H9 (cell line): ENCODE results near the gene SP100. TPM values are rescaled to one million over a fixed set of nuclear protein-coding genes. Genes with fewer than 3 reads are reported as not detected.

Source experiments
- DNase-seq: peaks from one replicate; pipeline ENCODE4 v3.0.0-alpha.2; 2017
- H2AFZ ChIP-seq: one replicate; pipeline ENCODE4 v1.6.1; 2013; ENCODE audit warnings: mild to moderate bottlenecking, low read length, control low read depth, moderate library complexity
- H2AK5ac ChIP-seq: 2 replicates; pipeline ENCODE4 v1.6.1; 2013; ENCODE audit warnings: low read length, control low read depth, mixed read lengths; ENCODE audit not compliant: insufficient read length
- H2BK120ac ChIP-seq: one replicate; pipeline ENCODE4 v1.6.1; 2013; ENCODE audit warnings: low read depth, mild to moderate bottlenecking, low read length, control low read depth, inconsistent platforms; ENCODE audit not compliant: poor library complexity, severe bottlenecking
- H2BK12ac ChIP-seq: 2 replicates; pipeline ENCODE4 v1.6.1; 2013; ENCODE audit warnings: low read length, control low read depth, mixed read lengths, low read depth; ENCODE audit not compliant: insufficient read length
- H2BK15ac ChIP-seq: 2 replicates; pipeline ENCODE4 v1.6.1; 2013; ENCODE audit warnings: low read depth, low read length, control low read depth
- H2BK20ac ChIP-seq: one replicate; pipeline ENCODE4 v1.6.1; 2013; ENCODE audit warnings: low read depth, mild to moderate bottlenecking, low read length, control low read depth, inconsistent platforms; ENCODE audit not compliant: poor library complexity, severe bottlenecking
- H2BK5ac ChIP-seq: 2 replicates; pipeline ENCODE4 v1.6.1; 2013; ENCODE audit warnings: low read length, control low read depth, mixed read lengths; ENCODE audit not compliant: insufficient read length
- H3K14ac ChIP-seq: 2 replicates; pipeline ENCODE4 v1.6.1; 2013; ENCODE audit warnings: low read length, control low read depth; ENCODE audit not compliant: insufficient read depth
- H3K18ac ChIP-seq: 2 replicates; pipeline ENCODE4 v1.6.1; 2013; ENCODE audit warnings: low read depth, mild to moderate bottlenecking, mixed read lengths, low read length, control low read depth; ENCODE audit not compliant: insufficient read length
- H3K23ac ChIP-seq: 2 replicates; pipeline ENCODE4 v1.6.1; 2013; ENCODE audit warnings: low read length, control low read depth, mixed read lengths, low read depth; ENCODE audit not compliant: insufficient read length
- H3K23me2 ChIP-seq: 2 replicates; pipeline ENCODE4 v1.6.1; 2013; ENCODE audit warnings: low read depth, mild to moderate bottlenecking, mixed read lengths, low read length, control low read depth; ENCODE audit not compliant: insufficient read length, poor library complexity, severe bottlenecking
- H3K27ac ChIP-seq: 2 replicates; pipeline ENCODE4 v1.5.1; 2013; ENCODE audit warnings: low read length, control low read depth, mixed read lengths, low read depth; ENCODE audit not compliant: insufficient read length
- H3K27me3 ChIP-seq: 2 replicates; pipeline ENCODE4 v1.6.1; 2013; ENCODE audit warnings: low read length, control low read depth, inconsistent platforms; ENCODE audit not compliant: insufficient read depth
- H3K4ac ChIP-seq: 2 replicates; pipeline ENCODE4 v1.6.1; 2013; ENCODE audit warnings: low read depth, mild to moderate bottlenecking, control low read depth, inconsistent platforms, low read length, moderate library complexity
- H3K4me1 ChIP-seq: 2 replicates; pipeline ENCODE4 v1.6.1; 2013; ENCODE audit warnings: low read length, control low read depth, inconsistent platforms; ENCODE audit not compliant: insufficient read depth
- H3K4me2 ChIP-seq: 2 replicates; pipeline ENCODE4 v1.6.1; 2013; ENCODE audit warnings: low read length, control low read depth, mixed read lengths; ENCODE audit not compliant: insufficient read length, insufficient read depth
- H3K56ac ChIP-seq: 2 replicates; pipeline ENCODE4 v1.6.1; 2013; ENCODE audit warnings: low read depth, mild to moderate bottlenecking, mixed read lengths, low read length, control low read depth; ENCODE audit not compliant: insufficient read length
- H3K79me1 ChIP-seq: 2 replicates; pipeline ENCODE4 v1.6.1; 2013; ENCODE audit warnings: low read depth, mild to moderate bottlenecking, moderate library complexity, low read length, control low read depth, inconsistent platforms; ENCODE audit not compliant: insufficient read depth, poor library complexity, severe bottlenecking
- H3K79me2 ChIP-seq: 2 replicates; pipeline ENCODE4 v1.6.1; 2013; ENCODE audit warnings: low read length, control low read depth, inconsistent platforms; ENCODE audit not compliant: insufficient read depth
- H3K9ac ChIP-seq: 2 replicates; pipeline ENCODE4 v1.6.1; 2013; ENCODE audit warnings: low read length, control low read depth, mixed read lengths; ENCODE audit not compliant: insufficient read length; ENCODE audit errors: extremely low read depth
- H3K9me3 ChIP-seq: one replicate; pipeline ENCODE4 v1.6.1; 2013; ENCODE audit warnings: low read depth, low read length, inconsistent platforms; ENCODE audit not compliant: control insufficient read depth
- H3T11ph ChIP-seq: one replicate; pipeline ENCODE4 v1.6.1; 2013; ENCODE audit warnings: mild to moderate bottlenecking, low read length, control low read depth, inconsistent platforms
- H4K20me1 ChIP-seq: one replicate; pipeline ENCODE4 v1.6.1; 2013; ENCODE audit not compliant: control insufficient read depth, insufficient read length, insufficient read depth
- H4K5ac ChIP-seq: 2 replicates; pipeline ENCODE4 v1.6.1; 2013; ENCODE audit warnings: low read depth, mild to moderate bottlenecking, mixed read lengths, low read length, control low read depth; ENCODE audit not compliant: insufficient read length
- H4K8ac ChIP-seq: replicated peaks from 2 replicates; pipeline ENCODE4 v1.6.1; 2013; ENCODE audit warnings: low read length, control low read depth, mixed read lengths, low read depth; ENCODE audit not compliant: insufficient read length
- H4K91ac ChIP-seq: 2 replicates; pipeline ENCODE4 v1.6.1; 2013; ENCODE audit warnings: low read depth, mild to moderate bottlenecking, moderate library complexity, mixed read lengths, low read length, control low read depth; ENCODE audit not compliant: insufficient read length
- H3K27ac Mint-ChIP-seq, 3 experiments: 2 replicates in 2 of 3; 3 replicates in 1 of 3; pipeline ENCODE4 v1.8.0; 2020 to 2021; ENCODE audit warnings: mixed read lengths in 3 of 3, mild to moderate bottlenecking in 1 of 3, moderate library complexity in 1 of 3
- H3K27me3 Mint-ChIP-seq: 2 replicates; pipeline ENCODE4 v1.8.0; 2021; ENCODE audit warnings: low read depth, mild to moderate bottlenecking, moderate library complexity, mixed read lengths
- H3K36me3 Mint-ChIP-seq, 3 experiments: 2 replicates in 2 of 3; 3 replicates in 1 of 3; pipeline ENCODE4 v1.8.0; 2020 to 2021; ENCODE audit warnings: low read depth in 3 of 3, mixed read lengths in 3 of 3; ENCODE audit not compliant: insufficient read depth in 1 of 3
- H3K4me1 Mint-ChIP-seq, 2 experiments: 2 replicates each; pipeline ENCODE4 v1.8.0; 2020; ENCODE audit warnings: mixed read lengths in 2 of 2
- H3K4me3 Mint-ChIP-seq, 2 experiments: 2 replicates in 1 of 2; 3 replicates in 1 of 2; pipeline ENCODE4 v1.8.0; 2020 to 2021; ENCODE audit warnings: mild to moderate bottlenecking in 2 of 2, mixed read lengths in 2 of 2, moderate library complexity in 1 of 2
- H3K9me3 Mint-ChIP-seq, 2 experiments: 2 replicates in 1 of 2; 3 replicates in 1 of 2; pipeline ENCODE4 v1.8.0; 2020; ENCODE audit warnings: mild to moderate bottlenecking in 2 of 2, mixed read lengths in 2 of 2, moderate library complexity in 1 of 2
- total RNA-seq: library from RNA; stranded (reverse); gene quantifications from 2 replicates; pipeline ENCODE4 v1.2.1, GENCODE V29; 2021
- TF ChIP-seq, protein P1 (sequence below): fragments of 200-600 bp; sonication (generic); conservative IDR thresholded peaks from 3 replicates; pipeline ENCODE4 v1.8.0; 2021; ENCODE audit warnings: antibody characterized with exemption, mild to moderate bottlenecking

SP100 gene
- total RNA-seq, 1 experiment from 2014 or later = 0.28 TPM

DNA sequence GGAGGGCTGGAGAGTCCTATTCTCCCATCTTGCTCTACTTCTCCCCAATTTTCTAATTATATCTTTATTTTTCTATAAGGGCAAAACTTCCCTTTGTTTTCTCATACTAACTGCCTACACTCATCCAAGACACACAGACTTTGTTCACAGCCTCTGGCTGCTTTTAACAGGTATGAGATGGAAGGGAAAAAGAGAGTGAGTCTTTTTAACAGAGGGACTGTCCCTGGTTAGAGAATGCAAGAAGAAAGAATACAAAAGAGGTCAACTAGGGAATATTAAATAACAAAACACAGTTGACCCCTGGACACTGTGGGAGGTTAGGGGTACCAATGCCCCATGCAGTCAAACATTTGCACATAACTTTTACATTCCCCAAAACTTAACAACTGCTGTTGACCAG lies 41.8 kb downstream of the SP100 start:
- H3K36me3 Mint-ChIP-seq = peaks cover 0 to 10% (median 0%) of the 10 kb centered on the region in 3 experiments; a peak in 1 of 7 replicates
- Histone ChIP-seq H2BK120ac (no peak overlapping the region), H3K4me1 (peaks cover 3% of the 10 kb centered on the region; the same call in 1 of the 2 replicates), H2BK20ac (no peak overlapping the region), H2BK12ac (no peak overlapping the region), H3K9me3 (no peaks in the 10 kb centered on the region), H3T11ph (no peak overlapping the region), H2BK15ac (no peak overlapping the region), H4K20me1 (no peaks in the 10 kb centered on the region), H4K8ac (no peak overlapping the region), H3K27ac (no peak overlapping the region), H4K5ac (no peak overlapping the region), H2BK5ac (no peak overlapping the region), H3K23ac (no peak overlapping the region), H3K79me2 (no peaks in the 10 kb centered on the region), H3K56ac (no peak overlapping the region), H2AFZ (no peak overlapping the region), H3K23me2 (no peaks in the 10 kb centered on the region), H4K91ac (no peak overlapping the region), H3K27me3 (no peaks in the 10 kb centered on the region), H3K4me2 (no peak overlapping the region), H3K9ac (no peak overlapping the region), H3K4ac (no peak overlapping the region), H3K79me1 (no peaks in the 10 kb centered on the region), H3K14ac (no peak overlapping the region), H2AK5ac (no peak overlapping the region), H3K18ac (no peak overlapping the region)
- no peak for DNase-seq
- peaks cover 1% of the 10 kb centered on the region; the same call in 1 of the 2 replicates for H3K27me3 Mint-ChIP-seq
- peaks cover 15 to 18% of the 10 kb centered on the region in 2 experiments for H3K4me1 Mint-ChIP-seq
- H3K4me3 Mint-ChIP-seq = no peak overlapping the region
- H3K9me3 Mint-ChIP-seq = peaks cover 6 to 8% of the 10 kb centered on the region in 2 experiments; a peak in 4 of 5 replicates
- TF ChIP-seq, protein P1, sequence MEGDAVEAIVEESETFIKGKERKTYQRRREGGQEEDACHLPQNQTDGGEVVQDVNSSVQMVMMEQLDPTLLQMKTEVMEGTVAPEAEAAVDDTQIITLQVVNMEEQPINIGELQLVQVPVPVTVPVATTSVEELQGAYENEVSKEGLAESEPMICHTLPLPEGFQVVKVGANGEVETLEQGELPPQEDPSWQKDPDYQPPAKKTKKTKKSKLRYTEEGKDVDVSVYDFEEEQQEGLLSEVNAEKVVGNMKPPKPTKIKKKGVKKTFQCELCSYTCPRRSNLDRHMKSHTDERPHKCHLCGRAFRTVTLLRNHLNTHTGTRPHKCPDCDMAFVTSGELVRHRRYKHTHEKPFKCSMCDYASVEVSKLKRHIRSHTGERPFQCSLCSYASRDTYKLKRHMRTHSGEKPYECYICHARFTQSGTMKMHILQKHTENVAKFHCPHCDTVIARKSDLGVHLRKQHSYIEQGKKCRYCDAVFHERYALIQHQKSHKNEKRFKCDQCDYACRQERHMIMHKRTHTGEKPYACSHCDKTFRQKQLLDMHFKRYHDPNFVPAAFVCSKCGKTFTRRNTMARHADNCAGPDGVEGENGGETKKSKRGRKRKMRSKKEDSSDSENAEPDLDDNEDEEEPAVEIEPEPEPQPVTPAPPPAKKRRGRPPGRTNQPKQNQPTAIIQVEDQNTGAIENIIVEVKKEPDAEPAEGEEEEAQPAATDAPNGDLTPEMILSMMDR = no peak
- peak overlapping the region in 1 of 3 experiments; percentile 59; a peak in 2 of 7 replicates for H3K27ac Mint-ChIP-seq
